Activated effector memory CD4-positive, alpha-beta T cell treated with Interleukin-2 at 50 U/mL for 16 hours (primary cell): ENCODE data around the gene FBXO30.

Experiments used
- DNase-seq: peaks from one replicate; pipeline ENCODE4 v3.0.0-alpha.2; 2020

FBXO30 gene

DNA sequence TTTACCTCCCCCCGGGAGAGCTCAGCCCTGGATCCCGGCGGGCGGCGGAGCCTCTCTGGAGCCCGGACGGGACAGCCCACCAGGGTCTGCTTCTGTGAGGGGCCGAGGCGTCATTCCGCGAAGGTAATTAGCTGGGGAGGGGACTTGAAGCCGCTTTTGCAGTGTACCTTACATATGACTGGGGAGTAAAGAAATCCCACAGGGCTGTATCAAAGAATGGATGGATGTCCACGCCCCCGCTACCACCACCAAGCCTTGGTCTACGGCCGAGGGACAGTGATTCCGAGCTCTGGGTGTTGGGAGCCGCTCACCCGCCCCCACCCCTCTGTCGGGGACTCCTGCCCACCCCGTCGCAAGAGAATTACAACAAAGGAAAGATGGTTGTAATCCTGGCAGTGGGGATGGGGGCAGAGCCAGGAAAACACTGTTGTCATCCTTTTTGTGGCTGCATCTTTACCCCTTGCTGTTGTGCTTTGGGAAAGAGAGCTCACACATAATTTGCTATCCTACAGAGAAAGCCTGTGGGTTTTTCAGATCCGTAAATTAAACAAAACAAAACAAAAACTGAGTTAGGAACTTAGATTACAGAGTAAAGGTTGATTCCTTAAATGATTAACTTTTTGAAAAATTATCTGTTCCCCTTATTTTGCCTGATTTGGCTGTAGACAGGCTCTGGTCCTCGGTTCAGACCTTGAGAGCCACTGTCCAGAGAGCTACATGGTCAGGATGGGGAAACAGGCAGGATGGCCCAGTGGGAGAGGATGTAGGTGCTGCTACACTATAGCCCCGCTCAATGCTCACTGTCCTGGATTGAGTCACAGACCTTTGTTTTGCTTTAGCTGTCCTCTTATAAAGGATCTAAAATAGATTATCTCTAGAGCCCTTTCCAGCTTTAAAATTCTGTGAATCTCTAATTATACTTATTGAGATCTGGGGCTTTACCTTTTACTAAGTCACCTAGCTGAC lies 997 bp upstream of the FBXO30 start:
- no peak for DNase-seq

DNA sequence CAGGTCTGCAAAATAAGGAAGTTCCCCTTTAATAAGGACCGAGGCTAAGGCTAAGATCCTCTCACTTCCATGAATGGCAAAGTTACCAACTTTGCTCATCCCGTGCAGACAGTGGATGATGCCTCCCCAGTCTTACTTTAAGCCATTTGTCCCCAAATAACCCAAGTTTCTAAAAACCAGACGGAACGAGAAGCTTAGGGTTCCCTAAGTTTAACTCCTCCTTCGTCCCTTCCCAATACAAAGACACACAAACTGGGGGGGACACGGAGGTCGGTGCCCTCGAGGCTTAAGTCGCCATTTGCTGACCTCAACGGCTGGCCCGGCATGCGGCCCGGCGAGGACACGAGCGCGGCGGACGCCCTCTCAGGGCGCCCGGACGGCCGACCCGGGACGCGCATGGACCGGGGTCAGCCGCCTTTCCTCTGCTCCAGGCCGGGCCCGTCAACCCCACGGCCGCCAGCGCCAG lies 527 bp downstream of the FBXO30 start:
- DNase-seq, result peak; percentile 2

DNA sequence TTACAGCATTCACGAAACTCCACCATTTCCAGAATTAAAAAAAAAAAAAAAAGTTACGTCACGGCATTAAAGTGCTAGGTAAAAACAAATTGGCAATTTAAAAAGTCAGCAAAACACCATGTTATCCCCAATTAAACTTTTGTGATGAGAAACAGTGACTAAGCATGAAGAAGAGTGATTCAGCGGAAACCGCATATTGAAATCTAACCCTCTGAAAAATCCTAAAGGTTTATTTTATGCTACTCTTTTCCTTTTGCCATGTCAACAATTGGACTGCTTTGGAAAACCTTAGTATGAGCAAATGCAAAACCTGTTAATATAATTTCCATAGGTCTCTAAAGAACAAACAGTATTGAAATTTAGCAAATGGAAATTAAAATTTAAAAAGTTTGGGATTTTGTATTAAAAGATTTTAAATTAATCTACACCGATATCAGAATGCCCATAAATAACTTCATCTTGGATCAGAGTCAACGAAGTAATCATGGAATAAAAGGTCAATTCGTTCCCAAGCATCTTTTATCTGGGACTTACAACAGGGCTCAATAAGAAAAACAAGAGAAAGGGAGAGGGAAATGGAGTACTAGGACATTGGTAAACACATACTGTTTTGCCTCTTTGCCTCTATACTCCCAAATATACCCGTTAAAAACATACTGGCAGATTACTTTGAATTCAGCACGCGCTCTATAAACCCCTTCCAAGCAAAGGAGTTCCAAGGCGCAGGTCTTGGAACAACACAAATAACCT lies 1.1 kb downstream of the FBXO30 start:
- DNase-seq, result no peak

DNA sequence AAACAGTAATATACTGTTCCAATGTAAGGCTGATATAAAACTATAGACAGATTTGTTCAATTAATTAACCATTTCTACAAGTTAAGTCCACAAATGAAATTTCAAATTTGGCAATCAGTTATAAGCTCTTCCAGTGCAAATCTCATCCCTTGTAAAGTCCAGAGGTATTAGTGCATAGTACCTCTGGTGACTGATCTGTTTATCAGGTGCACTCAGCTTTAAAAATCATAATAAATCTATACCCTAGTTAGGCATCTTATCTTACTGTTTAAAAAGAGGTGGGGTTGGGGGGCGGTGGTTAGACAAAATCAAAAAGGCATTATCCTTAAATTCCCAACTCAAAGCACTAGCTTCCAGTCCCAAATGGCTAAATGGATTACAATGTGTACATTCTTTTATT lies 2.9 kb downstream of the FBXO30 start:
- DNase-seq, result no peak

DNA sequence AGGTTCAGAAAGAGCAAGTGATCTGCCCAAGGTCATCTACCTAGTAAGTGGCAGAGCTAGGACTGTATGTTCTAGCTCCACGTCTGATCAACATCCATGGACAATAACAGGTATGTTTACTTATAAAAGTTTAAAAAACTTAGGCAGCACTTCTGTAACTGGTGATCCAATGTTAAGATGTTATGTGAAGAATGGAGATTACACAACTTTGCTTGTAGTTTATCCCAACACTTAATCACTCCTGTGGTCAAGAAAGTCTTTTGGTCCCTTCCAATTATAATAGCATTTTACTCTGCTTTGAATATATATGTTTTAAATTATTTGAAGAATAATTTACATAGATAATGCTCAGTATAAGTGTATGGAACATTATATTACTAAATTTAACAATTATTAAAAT lies 4.8 kb downstream of the FBXO30 start:
- DNase-seq, result no peak

DNA sequence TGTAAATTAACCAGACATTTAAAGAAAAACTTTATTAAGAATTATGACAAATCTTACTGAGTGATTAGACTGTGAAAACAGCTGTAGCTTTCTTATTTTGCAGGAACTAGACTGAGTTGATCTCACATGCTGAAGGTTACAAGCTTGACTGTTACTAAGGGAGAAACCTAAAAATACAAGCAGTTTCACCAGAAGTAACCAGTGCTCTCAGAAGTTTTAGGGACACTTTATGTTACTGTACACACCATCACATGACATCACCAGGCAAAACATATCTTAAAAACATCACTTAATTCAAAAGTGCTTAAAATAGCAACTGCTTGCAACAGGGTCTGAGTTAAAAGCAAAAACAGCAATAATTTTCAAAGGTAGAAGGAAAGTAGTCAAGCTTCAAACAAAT lies 5.4 kb downstream of the FBXO30 start:
- DNase-seq, result no peak

DNA sequence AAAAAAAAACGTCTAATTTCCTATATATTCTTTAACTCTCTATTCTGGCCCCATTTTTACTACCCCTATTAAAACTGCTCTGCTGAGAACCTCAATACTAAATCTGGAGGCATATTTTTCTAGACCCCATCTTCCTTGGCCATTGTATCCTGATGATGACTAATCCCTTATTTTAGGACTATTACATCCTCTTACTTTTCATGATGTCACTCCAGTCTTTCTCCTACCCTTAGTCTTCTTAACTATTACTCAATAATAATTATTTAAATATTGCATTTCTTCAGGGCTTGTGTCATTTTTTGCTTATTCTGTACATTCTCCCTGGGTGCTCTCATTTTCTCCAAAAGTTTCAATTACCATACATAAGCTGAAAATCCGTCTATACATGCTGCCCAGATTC lies 6.4 kb downstream of the FBXO30 start:
- DNase-seq, result no peak

DNA sequence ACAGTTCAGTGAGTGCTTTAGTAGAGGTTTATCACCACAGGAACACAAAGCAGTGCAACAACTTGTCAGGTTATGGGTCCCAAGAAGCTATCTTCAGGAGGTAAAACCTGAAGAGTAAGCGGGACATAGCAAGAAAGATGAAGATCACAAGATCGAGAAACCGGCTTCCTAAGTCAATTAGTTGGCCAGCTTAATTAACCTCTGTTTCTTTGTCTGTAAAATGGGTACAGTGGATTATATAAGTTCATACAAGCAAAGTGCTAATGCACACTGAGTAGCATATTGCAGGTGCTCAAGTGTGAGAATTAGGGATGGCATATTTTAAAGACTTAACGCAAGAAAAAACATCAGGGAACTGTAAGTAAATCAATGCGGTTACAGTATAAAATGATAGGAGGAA lies 12.5 kb downstream of the FBXO30 start:
- no peak for DNase-seq

DNA sequence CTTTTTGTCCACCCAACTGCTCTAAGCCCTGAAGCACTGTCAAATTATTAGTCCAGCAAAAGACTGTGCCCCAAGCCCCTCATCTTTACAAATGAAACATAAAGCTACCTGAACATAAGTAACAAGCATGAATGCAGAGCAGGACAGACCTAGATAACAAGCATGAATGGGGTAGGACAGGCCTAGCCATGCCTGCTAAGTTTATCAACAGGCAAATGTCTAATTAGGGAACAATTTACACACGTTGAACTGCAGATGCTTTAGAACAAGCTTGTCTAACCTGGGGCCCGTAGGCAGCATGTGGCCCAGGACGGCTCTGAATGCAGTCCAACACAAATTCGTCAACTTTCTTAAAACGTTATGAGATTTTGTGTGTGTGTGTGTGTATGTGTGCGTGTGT lies 13.6 kb downstream of the FBXO30 start:
- no peak for DNase-seq

DNA sequence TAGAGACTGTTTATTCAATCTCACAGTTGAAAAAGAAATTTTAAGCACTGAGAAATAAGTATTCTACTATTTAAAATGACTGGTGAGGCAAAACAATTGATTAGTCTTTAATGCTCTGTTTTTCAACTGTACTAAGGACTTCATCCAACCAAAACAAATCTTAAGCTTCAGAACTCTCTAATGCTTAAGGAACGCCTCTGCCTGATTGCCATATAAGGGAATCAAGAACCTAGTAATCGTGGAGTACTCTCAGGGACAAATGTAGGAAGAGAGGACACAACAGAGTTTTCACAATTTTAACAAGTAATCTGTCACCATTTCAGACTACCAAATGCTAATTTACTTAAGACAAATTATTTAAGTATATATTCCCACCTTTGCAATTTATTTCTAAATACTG lies 16.1 kb downstream of the FBXO30 start:
- DNase-seq, result no peak

DNA sequence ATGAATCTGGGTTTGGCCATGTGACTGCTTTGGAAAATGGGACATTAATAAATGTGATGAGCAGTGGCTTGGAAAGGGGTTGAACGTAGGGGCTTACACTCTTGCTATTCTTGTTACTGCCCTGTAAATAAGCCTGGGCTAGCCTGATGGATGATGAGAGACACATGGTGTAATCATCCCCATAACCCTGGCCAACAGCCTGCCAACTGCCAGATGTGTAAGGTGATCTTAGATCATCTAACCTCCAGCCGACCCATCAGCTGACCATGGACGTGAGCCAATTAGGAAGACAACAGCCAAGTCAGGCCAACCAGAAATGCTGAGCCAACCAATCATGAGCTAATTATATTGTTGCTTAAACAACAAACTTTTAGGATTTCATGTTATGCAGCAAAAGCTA lies 25.2 kb downstream of the FBXO30 start:
- no peak for DNase-seq

DNA sequence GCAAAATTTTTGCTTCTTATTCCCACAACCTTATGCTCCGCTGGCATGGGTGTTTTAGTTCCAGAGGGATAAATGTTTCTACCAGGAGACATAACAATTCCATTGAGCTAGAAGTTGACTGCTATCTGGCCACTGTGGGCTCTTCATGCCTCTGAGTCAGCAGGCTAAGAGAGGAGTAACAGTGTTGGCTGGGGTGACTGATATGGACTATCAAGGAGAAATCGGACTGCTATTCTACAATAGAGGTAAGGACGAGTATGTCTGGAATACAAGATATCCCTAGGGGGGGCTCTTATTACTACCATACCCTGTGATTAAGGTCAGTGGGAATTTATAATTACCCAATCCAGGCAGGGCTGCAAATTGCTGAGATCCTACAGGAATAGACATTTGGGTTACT lies 26.9 kb downstream of the FBXO30 start:
- DNase-seq, result no peak

DNA sequence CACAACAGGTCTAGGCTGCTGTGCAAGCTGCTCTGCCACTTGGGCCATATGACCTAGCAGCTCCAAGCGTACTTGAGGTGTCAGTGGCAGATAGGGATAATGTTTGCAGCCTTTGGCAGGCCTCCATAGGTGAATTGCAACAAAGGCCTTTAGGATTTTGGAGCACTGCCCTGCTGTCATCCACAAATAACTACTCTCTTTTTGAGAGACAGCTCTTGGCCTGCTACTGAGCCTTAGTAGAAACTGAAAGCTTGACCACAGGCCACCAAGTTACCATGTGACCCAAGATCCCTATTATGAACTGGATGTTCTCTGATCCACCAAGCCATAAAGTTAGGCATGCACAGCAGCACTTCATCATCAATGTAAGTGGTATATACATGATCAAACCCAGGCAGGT lies 29.9 kb downstream of the FBXO30 start:
- no peak for DNase-seq

DNA sequence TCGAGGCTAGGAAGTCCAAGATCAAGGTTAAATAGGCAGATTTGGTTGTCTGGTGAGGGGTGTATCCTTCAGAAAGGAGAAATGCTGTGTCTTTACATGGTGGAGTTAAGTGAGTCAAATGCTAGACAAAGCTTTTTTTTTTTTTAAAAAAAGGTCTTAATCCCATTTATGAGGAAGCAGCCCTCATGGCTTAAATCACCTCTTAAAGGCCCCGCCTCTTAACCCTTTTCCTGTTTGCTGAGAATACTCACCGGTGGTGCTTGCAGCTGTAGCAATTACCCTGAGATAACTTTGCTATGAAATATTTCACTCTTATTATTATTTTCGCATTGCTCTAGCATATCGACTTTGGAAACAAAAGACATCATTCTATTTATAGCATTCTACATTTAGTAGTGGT lies 30.8 kb downstream of the FBXO30 start:
- DNase-seq, result no peak

DNA sequence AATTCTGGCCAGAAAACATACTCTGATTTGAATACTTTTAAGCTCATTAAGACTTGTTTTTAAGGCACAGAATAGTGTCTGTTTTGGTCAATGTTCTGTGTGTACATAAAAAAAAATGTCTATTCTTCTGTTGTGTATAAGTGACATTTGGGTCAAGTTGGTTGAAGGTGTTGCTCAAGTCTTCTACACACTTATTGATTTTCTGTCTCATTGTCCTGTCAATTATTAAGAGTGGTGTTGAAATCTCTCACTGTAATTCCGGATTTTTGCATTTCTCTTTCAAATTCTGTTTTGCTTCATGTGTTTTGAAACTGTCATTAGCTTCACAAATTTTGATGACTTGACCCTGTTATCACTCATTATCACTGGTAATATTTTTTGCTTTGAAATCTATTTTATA lies 41.7 kb downstream of the FBXO30 start:
- no peak for DNase-seq

DNA sequence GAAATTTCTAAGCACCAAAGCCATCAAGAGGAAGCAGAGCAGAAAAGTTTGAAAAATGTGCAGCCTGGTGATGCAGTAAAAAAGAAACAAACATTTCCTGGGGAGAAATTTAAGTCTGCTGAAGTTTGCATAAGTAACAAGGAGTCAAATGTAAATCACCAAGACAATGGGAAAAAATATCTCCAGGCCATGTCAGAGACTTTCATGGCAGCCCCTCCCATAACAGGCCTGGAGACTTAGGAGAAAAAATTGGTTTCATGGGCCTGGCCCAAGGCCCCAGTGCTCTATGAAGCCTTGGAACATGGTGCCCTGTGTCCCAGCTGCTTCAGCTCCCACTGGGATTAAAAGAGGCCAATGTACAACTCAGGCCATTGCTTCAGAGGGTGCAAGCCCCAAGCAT lies 49.1 kb downstream of the FBXO30 start:
- DNase-seq, result no peak

DNA sequence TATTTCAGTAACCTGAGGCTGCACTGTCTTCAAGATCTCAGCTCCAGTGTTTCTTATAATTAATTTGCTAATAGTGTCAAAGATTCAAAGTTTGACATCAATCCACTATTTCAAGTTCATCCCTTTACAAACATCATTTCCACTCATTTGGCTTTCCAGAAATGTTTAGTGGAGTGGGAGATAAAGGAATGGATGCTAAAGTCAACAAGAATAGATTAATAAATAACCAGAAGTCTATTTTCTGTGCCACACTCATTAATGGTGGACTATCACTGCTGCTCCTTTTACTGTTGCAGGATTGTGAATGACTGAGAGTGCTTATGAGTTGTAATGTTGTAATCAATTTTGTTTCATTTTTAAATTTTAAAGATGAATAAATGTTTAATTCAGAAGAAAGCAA lies 50.9 kb downstream of the FBXO30 start:
- DNase-seq, result no peak

DNA sequence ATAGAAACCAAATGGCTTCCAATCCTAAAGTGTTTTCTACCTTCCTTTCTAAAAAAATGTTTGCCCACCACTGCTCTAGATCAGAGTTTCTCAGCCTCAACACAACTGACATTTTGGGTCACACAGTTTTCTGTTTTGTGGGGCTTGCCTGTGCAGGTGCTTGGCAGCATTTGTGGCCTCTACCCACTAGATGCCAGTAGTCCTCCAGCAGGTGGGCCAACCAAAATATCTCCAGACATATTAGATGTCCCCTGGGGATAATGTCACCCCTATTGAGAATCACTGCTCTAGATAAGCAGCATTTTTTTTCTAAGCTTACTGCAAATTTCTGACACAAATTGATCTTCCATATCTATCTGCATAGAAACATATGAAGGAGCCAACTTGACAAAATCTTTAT lies 53.0 kb downstream of the FBXO30 start:
- DNase-seq, result no peak

DNA sequence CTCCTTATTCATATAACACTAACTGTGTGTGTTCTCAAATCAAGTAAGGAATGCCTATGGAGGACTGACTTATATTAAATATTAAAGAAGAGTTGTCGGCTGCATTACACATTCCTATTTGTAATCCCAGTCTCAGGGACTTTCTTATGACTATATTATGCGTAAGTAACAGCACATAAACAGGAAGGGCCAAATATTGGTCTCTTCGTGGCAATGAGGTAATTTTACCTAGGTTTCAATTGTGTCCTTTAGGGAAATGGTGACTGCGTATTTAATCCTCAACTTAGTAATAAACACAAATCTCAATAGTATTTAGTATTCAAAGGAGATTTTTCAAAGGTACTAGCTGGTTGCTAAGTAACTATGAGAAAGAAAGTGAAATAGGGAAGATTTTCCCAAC lies 56.5 kb downstream of the FBXO30 start:
- no peak for DNase-seq

DNA sequence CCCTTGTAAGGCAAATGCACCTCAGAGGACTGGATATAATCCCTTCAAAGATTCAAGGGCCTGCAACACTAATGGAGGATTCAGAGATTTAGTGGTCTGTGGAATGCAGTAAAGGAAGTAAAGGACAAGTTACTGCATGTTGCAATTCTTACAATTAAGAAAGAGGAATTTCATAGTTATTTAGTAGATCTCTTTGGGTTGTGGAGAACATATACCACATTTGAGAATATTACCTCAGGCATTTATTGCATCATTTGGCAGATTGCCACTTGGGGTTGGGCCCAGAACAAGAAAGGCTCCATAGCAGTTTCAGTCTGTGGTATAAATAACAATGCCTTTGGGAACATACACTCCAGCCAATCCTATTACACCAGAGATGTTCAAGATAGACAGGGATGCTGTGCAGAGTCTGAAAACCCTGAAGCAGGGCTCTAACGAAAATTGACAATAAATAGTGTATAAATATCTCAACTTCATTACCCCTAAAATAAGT lies 58.4 kb downstream of the FBXO30 start:
- no peak for DNase-seq

DNA sequence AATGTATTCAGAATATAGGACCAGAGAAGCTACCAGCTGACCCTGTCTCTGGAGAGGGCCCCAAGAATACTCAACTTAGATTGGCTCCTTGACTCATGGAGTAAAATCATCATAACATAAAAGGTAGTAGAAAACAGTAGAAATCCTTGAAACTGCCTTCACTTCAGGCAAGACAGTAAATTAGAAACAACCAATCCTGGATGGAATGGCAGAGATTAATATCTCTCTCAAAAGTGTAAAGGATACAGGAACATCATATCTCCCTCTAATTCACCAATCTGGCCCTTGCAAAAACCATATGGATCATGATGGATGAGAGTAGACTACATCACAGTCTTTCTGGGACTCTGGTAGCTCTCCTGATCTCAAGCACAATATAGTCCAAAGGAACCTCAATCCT lies 58.9 kb downstream of the FBXO30 start:
- DNase-seq, result no peak

DNA sequence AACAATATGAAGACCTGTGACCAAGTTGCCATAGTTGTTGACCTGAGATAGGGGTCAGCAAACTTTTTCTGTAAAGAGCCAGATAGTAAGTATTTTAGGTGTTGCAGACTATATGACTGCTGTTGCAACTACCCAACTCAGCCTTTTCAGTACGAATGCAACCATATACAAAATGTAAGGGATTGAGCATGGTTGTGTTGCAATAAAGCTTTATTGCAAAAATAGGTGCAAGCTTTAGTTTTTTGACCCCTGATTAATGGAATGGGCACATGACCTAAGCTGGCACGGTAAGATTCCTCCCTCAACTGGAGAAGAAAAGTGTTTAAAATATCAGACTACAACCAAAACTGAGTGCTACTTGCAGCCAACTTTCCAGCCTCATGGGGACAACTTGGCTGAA lies 62.0 kb downstream of the FBXO30 start:
- DNase-seq, result no peak

DNA sequence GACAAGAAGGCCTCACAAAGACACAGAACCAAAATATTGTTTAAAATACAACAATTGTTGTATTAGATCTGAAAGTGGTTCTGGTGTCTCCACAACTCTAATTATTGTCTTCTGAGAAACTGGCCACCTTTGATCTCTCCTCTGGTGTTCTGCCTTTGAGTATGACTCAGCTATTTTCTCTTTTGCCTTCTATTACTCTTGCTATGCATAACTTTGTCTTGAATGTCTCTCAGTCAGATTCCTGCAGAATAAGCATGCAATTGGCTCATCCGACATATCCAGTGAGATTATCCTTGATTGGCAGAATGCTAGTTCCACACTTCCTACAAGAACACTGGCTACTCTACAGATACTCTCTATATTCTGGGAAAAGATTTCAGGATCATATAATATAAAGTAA lies 65.0 kb downstream of the FBXO30 start:
- DNase-seq, result no peak

DNA sequence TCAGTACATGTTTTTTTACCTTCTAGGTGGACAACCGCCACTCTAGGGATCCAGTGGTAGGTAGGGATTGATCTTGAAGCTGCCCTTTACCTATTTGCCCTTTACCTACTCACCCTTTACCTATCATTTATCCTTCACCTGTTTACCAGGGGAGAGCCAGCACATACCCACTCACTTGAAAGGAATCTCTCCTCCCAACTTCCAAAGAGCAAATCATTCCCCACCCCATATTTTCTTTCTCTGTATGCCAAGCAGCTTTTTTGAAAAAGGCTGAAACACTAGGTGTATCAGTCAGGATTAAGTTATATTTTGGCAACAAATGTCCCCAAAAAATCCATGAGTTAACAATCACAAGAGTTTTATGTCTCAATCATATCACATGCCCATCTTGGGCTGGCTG lies 68.7 kb downstream of the FBXO30 start:
- DNase-seq, result no peak
